ENCODE measurements around the gene FIS1. TPM values are rescaled to one million over a fixed set of nuclear protein-coding genes. Genes with fewer than 3 reads are reported as not detected.

The FIS1 gene
- total and polyA plus RNA-seq, 2 donors (not counting 1 experiment from before 2014, with no cell fraction given): 95.5 to 245 TPM

DNA sequence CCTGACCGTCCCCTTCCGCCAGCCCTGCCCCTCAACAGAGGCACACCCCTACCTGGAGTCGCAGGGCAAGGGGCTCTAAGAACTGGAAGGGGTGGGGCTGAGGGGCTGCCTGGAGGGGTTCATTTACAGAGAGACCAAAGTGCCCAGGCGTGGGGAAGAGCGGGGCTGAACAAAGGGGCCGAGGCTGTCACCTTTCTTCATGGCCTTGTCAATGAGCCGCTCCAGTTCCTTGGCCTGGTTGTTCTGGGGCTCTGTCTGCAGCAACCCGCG lies 5.0 kb downstream of the FIS1 start:
- peaks cover 55% of the 10 kb centered on the region for H3K79me2 ChIP-seq (ENCODE audit: control insufficient read depth, insufficient read depth, low read length)
- no peak overlapping the region for H2AFZ ChIP-seq (ENCODE audit: insufficient read depth, low read depth, low read length, poor library complexity, severe bottlenecking)
- no peak overlapping the region for H3K4me3 ChIP-seq (ENCODE audit: control extremely low read depth in 1 of 5, extremely low read depth in 1 of 5, insufficient read depth in 1 of 5, low read depth in 2 of 5, low read length in 4 of 5)
- no peak overlapping the region for H3K4me2 ChIP-seq (replicated peaks; ENCODE audit: low read depth, low read length, poor library complexity, severe bottlenecking)
- H3K36me3 ChIP-seq (replicated peaks in 1 of 2; ENCODE audit: control extremely low read depth in 1 of 2, control insufficient read depth in 1 of 2, extremely low read depth in 1 of 2, insufficient read depth in 2 of 2, low read length in 1 of 2): peaks cover 0 to 27% of the 10 kb centered on the region in 2 experiments
- Mint-ChIP-seq H3K9me3 (ENCODE audit: insufficient read depth) (no peaks in the 10 kb centered on the region), H3K4me1 (peaks cover 21% of the 10 kb centered on the region), H3K27me3 (no peaks in the 10 kb centered on the region), H3K4me3 (no peak overlapping the region), H3K27ac (no peak overlapping the region)
- ChIA-PET CTCF (no interaction called here), POLR2A (no interaction called here)
- TF ChIP-seq, protein P1, sequence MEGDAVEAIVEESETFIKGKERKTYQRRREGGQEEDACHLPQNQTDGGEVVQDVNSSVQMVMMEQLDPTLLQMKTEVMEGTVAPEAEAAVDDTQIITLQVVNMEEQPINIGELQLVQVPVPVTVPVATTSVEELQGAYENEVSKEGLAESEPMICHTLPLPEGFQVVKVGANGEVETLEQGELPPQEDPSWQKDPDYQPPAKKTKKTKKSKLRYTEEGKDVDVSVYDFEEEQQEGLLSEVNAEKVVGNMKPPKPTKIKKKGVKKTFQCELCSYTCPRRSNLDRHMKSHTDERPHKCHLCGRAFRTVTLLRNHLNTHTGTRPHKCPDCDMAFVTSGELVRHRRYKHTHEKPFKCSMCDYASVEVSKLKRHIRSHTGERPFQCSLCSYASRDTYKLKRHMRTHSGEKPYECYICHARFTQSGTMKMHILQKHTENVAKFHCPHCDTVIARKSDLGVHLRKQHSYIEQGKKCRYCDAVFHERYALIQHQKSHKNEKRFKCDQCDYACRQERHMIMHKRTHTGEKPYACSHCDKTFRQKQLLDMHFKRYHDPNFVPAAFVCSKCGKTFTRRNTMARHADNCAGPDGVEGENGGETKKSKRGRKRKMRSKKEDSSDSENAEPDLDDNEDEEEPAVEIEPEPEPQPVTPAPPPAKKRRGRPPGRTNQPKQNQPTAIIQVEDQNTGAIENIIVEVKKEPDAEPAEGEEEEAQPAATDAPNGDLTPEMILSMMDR (IDR thresholded peaks at IDR 0.05): no peak
- no peak for TF ChIP-seq EZH2 (IDR thresholded peaks at IDR 0.05; ENCODE audit: borderline replicate concordance, insufficient read depth, low read depth, low read length, poor library complexity, severe bottlenecking)
- H3K9ac ChIP-seq (ENCODE audit: low read length): no peak overlapping the region
- 97% methylated on average over 5 of the region's 9 CpGs for WGBS (ENCODE audit: insufficient coverage)
- no peak overlapping the region for H3K27ac ChIP-seq (ENCODE audit: low read length in 2 of 2)
- H3K27me3 ChIP-seq (replicated peaks in 1 of 4; ENCODE audit: control extremely low read depth in 1 of 4, control insufficient read depth in 3 of 4, insufficient read depth in 4 of 4, low read length in 3 of 4): no peaks in the 10 kb centered on the region
- H4K20me1 ChIP-seq (ENCODE audit: control insufficient read depth, insufficient read depth, low read length, poor library complexity, severe bottlenecking): peaks cover 75% of the 10 kb centered on the region
- H3K4me1 ChIP-seq (ENCODE audit: control insufficient read depth in 2 of 2, insufficient read depth in 2 of 2, low read length in 2 of 2): peaks cover 8 to 24% of the 10 kb centered on the region in 2 donors
- H3K9me3 ChIP-seq (ENCODE audit: control extremely low read depth in 1 of 3, control insufficient read depth in 2 of 3, insufficient read depth in 1 of 3, low read length in 2 of 3): no peaks in the 10 kb centered on the region
- intact Hi-C loops (cut with micrococcal nuclease): no loop called here
- no peak for ATAC-seq (ENCODE audit: low read depth)
- no peak for DNase-seq

DNA sequence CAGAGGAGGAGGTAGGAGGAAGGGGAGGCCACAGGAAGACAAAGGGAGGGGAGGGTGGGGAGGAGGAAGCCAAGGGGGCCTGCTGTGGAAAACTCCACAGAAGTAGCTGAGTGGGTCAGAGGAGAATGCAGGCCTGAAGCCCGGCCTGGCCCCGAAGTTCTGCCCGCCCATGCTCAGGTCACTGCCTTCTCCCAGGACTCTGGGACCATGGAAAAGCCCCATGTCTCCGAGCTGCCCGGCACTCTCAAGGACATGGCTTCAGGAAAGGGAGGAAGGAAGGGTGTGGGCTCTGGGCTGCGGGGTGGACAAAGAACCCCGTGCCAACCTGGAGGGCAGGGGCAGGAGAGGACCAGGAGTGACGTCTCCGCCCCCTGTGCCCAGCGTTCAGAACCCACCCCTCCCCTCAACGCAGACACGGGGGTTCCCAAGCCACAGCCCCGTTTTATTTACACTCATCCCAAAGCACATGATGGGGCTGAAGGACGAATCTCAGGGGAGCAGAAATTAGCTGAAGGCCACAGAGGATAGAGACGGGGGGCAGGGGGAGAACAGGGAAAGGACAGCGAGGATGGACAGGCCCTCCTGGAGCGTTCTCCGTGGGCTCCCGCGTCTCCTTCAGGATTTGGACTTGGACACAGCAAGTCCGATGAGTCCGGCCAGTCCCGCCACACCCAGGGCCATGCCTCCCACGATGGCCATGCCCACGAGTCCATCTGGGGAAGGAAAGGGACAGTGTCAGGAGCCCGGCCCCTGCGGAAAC lies 5.5 kb downstream of the FIS1 start:
- Mint-ChIP-seq H3K4me3 (no peak overlapping the region), H3K4me1 (peaks cover 17% of the 10 kb centered on the region), H3K27me3 (no peaks in the 10 kb centered on the region), H3K9me3 (ENCODE audit: insufficient read depth) (no peaks in the 10 kb centered on the region), H3K27ac (no peak overlapping the region)
- H3K36me3 ChIP-seq (replicated peaks in 1 of 2; ENCODE audit: control extremely low read depth in 1 of 2, control insufficient read depth in 1 of 2, extremely low read depth in 1 of 2, insufficient read depth in 2 of 2, low read length in 1 of 2): peaks cover 0 to 27% of the 10 kb centered on the region in 2 experiments
- H3K9me3 ChIP-seq (ENCODE audit: control extremely low read depth in 1 of 3, control insufficient read depth in 2 of 3, insufficient read depth in 1 of 3, low read length in 2 of 3): no peaks in the 10 kb centered on the region
- H3K9ac ChIP-seq (ENCODE audit: low read length): no peak overlapping the region
- no peak for ATAC-seq (ENCODE audit: low read depth)
- H3K79me2 ChIP-seq (ENCODE audit: control insufficient read depth, insufficient read depth, low read length): peaks cover 53% of the 10 kb centered on the region
- no peaks in the 10 kb centered on the region for H3K27me3 ChIP-seq (replicated peaks in 1 of 4; ENCODE audit: control extremely low read depth in 1 of 4, control insufficient read depth in 3 of 4, insufficient read depth in 4 of 4, low read length in 3 of 4)
- WGBS (ENCODE audit: insufficient coverage): 76% methylated on average over 18 of the region's 27 CpGs
- no peak overlapping the region for H3K27ac ChIP-seq (ENCODE audit: low read length in 2 of 2)
- intact Hi-C loops (cut with micrococcal nuclease): no loop called here
- no peak overlapping the region for H3K4me2 ChIP-seq (replicated peaks; ENCODE audit: low read depth, low read length, poor library complexity, severe bottlenecking)
- H3K4me3 ChIP-seq (ENCODE audit: control extremely low read depth in 1 of 5, extremely low read depth in 1 of 5, insufficient read depth in 1 of 5, low read depth in 2 of 5, low read length in 4 of 5): no peak overlapping the region
- H2AFZ ChIP-seq (ENCODE audit: insufficient read depth, low read depth, low read length, poor library complexity, severe bottlenecking): no peak overlapping the region
- peaks cover 8 to 22% of the 10 kb centered on the region in 2 donors for H3K4me1 ChIP-seq (ENCODE audit: control insufficient read depth in 2 of 2, insufficient read depth in 2 of 2, low read length in 2 of 2)
- no peak for TF ChIP-seq EZH2 (IDR thresholded peaks at IDR 0.05; ENCODE audit: borderline replicate concordance, insufficient read depth, low read depth, low read length, poor library complexity, severe bottlenecking)
- TF ChIP-seq, protein P1 (IDR thresholded peaks at IDR 0.05): no peak
- H4K20me1 ChIP-seq (ENCODE audit: control insufficient read depth, insufficient read depth, low read length, poor library complexity, severe bottlenecking): peaks cover 75% of the 10 kb centered on the region
- no peak for DNase-seq
- ChIA-PET POLR2A (no interaction called here), CTCF (no interaction called here)
